ENCODE results near the gene SASS6.

SASS6 gene

GRCh38 chr1:100036718-100037655 is 95.7 kb downstream of the SASS6 start:
- no peaks in the 10 kb centered on the region for H3K27me3 ChIP-seq (ENCODE audit: control insufficient read depth in 1 of 2, insufficient read depth in 2 of 2, low read length in 2 of 2)
- peak overlapping the region; percentile 95 for H3K27ac ChIP-seq (ENCODE audit: low read depth, low read length)
- peaks cover 20 to 23% of the 10 kb centered on the region in 2 donors for H3K4me1 ChIP-seq (ENCODE audit: control insufficient read depth in 1 of 2, insufficient read depth in 2 of 2, low read length in 2 of 2)
- H3K9ac ChIP-seq (ENCODE audit: low read depth in 1 of 2, low read length in 2 of 2), result peak overlapping the region; percentile 98 to 99
- H3K4me3 ChIP-seq (ENCODE audit: low read depth in 1 of 2, low read length in 2 of 2), result peak overlapping the region; percentile 91 to 98
- no peaks in the 10 kb centered on the region for H3K9me3 ChIP-seq (ENCODE audit: control insufficient read depth in 1 of 2, low read length in 2 of 2)
- peaks cover 0 to 3% of the 10 kb centered on the region in 2 donors for H3K36me3 ChIP-seq (ENCODE audit: control insufficient read depth in 1 of 2, insufficient read depth in 2 of 2, low read length in 2 of 2)

GRCh38 chr1:100035214-100035613 is 97.5 kb downstream of the SASS6 start:
- H3K9me3 ChIP-seq (ENCODE audit: control insufficient read depth in 1 of 2, low read length in 2 of 2), result no peaks in the 10 kb centered on the region
- no peak overlapping the region for H3K4me3 ChIP-seq (ENCODE audit: low read depth in 1 of 2, low read length in 2 of 2)
- H3K27me3 ChIP-seq (ENCODE audit: control insufficient read depth in 1 of 2, insufficient read depth in 2 of 2, low read length in 2 of 2), result no peaks in the 10 kb centered on the region
- H3K27ac ChIP-seq (ENCODE audit: low read depth, low read length), result no peak overlapping the region
- H3K36me3 ChIP-seq (ENCODE audit: control insufficient read depth in 1 of 2, insufficient read depth in 2 of 2, low read length in 2 of 2), result peaks cover 0 to 3% of the 10 kb centered on the region in 2 donors
- peaks cover 11 to 15% of the 10 kb centered on the region in 2 donors for H3K4me1 ChIP-seq (ENCODE audit: control insufficient read depth in 1 of 2, insufficient read depth in 2 of 2, low read length in 2 of 2)
- H3K9ac ChIP-seq (ENCODE audit: low read depth in 1 of 2, low read length in 2 of 2), result no peak overlapping the region

- H3K4me1 ChIP-seq (ENCODE audit: control insufficient read depth in 1 of 2, insufficient read depth in 2 of 2, low read length in 2 of 2), result peaks cover 4 to 7% of the 10 kb centered on the region in 2 donors
- H3K9me3 ChIP-seq (ENCODE audit: control insufficient read depth in 1 of 2, low read length in 2 of 2), result no peaks in the 10 kb centered on the region
- peaks cover 0 to 3% of the 10 kb centered on the region in 2 donors for H3K36me3 ChIP-seq (ENCODE audit: control insufficient read depth in 1 of 2, insufficient read depth in 2 of 2, low read length in 2 of 2)
- H3K9ac ChIP-seq (ENCODE audit: low read depth in 1 of 2, low read length in 2 of 2), result no peak overlapping the region
- H3K27ac ChIP-seq (ENCODE audit: low read depth, low read length), result no peak overlapping the region
- H3K27me3 ChIP-seq (ENCODE audit: control insufficient read depth in 1 of 2, insufficient read depth in 2 of 2, low read length in 2 of 2), result no peaks in the 10 kb centered on the region
- H3K4me3 ChIP-seq (ENCODE audit: low read depth in 1 of 2, low read length in 2 of 2), result no peak overlapping the region
Observed at GRCh38 chr1:100034470-100034869, 98.3 kb downstream of the SASS6 start.
